K562 (cell line): ENCODE data around the gene RNPEPL1. TPM values are rescaled to one million over a fixed set of nuclear protein-coding genes. Genes with fewer than 3 reads are reported as not detected.

Experiments used
- ATAC-seq: fragments of 200-7000 bp; cut with Tn5 transposase; 3 replicates; pipeline ENCODE4 v1.9.1; 2020; ENCODE audit warnings: moderate library complexity
- BruUV-seq: library from RNA; stranded (reverse); fragments of 400-500 nt; replicated peaks from 2 replicates; lab custom pipeline; 2021; lab: Mats Ljungman, UMichigan
- CTCF ChIA-PET: fragments of 300-600 bp; formaldehyde crosslinking; extraction: SDS; loops from one replicate; lab custom pipeline; 2021; ENCODE audit warnings: low intra/inter-chr PET ratio; lab: Yijun Ruan, JAX
- POLR2A ChIA-PET: fragments of 300-600, 350-650 bp; sonication (Branson Sonifier 250); formaldehyde crosslinking; extraction: SDS; loops from one replicate; lab custom pipeline; 2021; ENCODE audit warnings: antibody characterized with exemption, inconsistent platforms; lab: Yijun Ruan, JAX
- DNase-seq, 4 experiments: peaks; one replicate each; pipeline versions ENCODE4 v3.0.0 to v3.0.0-alpha.2; 2011 to 2018; ENCODE audit warnings: low spot score in 3 of 4, mixed read lengths in 3 of 4; ENCODE audit errors: extremely low read depth in 1 of 4
- FAIRE-seq: peaks from 2 replicates; lab custom pipeline; 2011; peaks lifted over from hg19 to GRCh38; lab: Jason Lieb, UNC
- H2AFZ ChIP-seq: 2 replicates; pipeline ENCODE4 v1.6.0; 2011; ENCODE audit warnings: low read depth, low read length, control low read depth, inconsistent platforms
- H3K27ac ChIP-seq: fragments of 200-600 bp; 3 replicates; pipeline ENCODE4 v1.8.0; 2011; ENCODE audit warnings: low read depth, mild to moderate bottlenecking, control low read depth, inconsistent platforms, low read length, moderate library complexity, mixed read lengths; ENCODE audit errors: extremely low read depth
- H3K27me3 ChIP-seq, 2 experiments: fragments of 300-600 bp in 1 of 2; 2 replicates in 1 of 2; 3 replicates in 1 of 2; pipeline versions ENCODE4 v1.6.0 to v1.8.0; 2011; ENCODE audit warnings: inconsistent platforms in 2 of 2, low read length in 2 of 2, mild to moderate bottlenecking in 1 of 2, mixed read lengths in 1 of 2, moderate library complexity in 1 of 2; ENCODE audit not compliant: control insufficient read depth in 2 of 2, insufficient read depth in 2 of 2
- H3K36me3 ChIP-seq: fragments of 300-600 bp; 3 replicates; pipeline ENCODE4 v1.8.0; 2011; ENCODE audit warnings: mild to moderate bottlenecking, low read length, inconsistent platforms; ENCODE audit not compliant: control insufficient read depth, insufficient read depth
- H3K4me1 ChIP-seq, 2 experiments: fragments of 200-600 bp in 1 of 2; replicated peaks in 1 of 2; 2 replicates in 1 of 2; 3 replicates in 1 of 2; pipeline versions ENCODE4 v1.5.1 to v1.8.0; 2011; ENCODE audit warnings: inconsistent platforms in 2 of 2, low read length in 2 of 2, mild to moderate bottlenecking in 1 of 2, mixed read lengths in 1 of 2, moderate library complexity in 1 of 2; ENCODE audit not compliant: control insufficient read depth in 2 of 2, insufficient read depth in 2 of 2
- H3K4me2 ChIP-seq: 2 replicates; pipeline ENCODE4 v1.6.1; 2011; ENCODE audit warnings: low read length, control low read depth, inconsistent platforms, mixed read lengths; ENCODE audit not compliant: insufficient read depth
- H3K4me3 ChIP-seq: fragments of 200-600 bp; sonication (generic), shearing (Covaris generic); 2 replicates; pipeline ENCODE4 v1.5.1; 2016; ENCODE audit warnings: control low read depth, inconsistent platforms
- H3K79me2 ChIP-seq: fragments of 200-600 bp; 3 replicates; pipeline ENCODE4 v1.8.0; 2011; ENCODE audit warnings: low read length, inconsistent platforms; ENCODE audit not compliant: control insufficient read depth, insufficient read depth
- H3K9ac ChIP-seq, 2 experiments: 2 replicates each; pipeline versions ENCODE4 v1.6.0 to v1.6.1; 2011; ENCODE audit warnings: low read depth in 2 of 2, low read length in 2 of 2, control low read depth in 1 of 2, inconsistent platforms in 1 of 2, mild to moderate bottlenecking in 1 of 2, mixed read lengths in 1 of 2; ENCODE audit not compliant: insufficient read depth in 1 of 2
- H3K9me1 ChIP-seq: one replicate; pipeline ENCODE4 v1.6.0; 2011; ENCODE audit warnings: inconsistent platforms, mild to moderate bottlenecking, low read length, moderate library complexity; ENCODE audit not compliant: control insufficient read depth, insufficient read depth
- H3K9me3 ChIP-seq: replicated peaks from 2 replicates; pipeline ENCODE4 v1.5.1; 2011; ENCODE audit warnings: low read depth, low read length, inconsistent platforms; ENCODE audit not compliant: control insufficient read depth, insufficient read depth
- H4K20me1 ChIP-seq: replicated peaks from 2 replicates; pipeline ENCODE4 v1.6.1; 2011; ENCODE audit warnings: low read length, inconsistent platforms, mixed read lengths; ENCODE audit not compliant: control insufficient read depth, insufficient read depth
- ADNP ChIP-seq: fragments of 200-800 bp; sonication (Bioruptor generic); IDR thresholded peaks from 2 replicates; pipeline ENCODE4 v1.6.1; 2016; ENCODE audit warnings: missing genetic modification characterization, missing compliant biosample characterization
- ARHGAP35 ChIP-seq: fragments of 450-650 bp; IDR thresholded peaks from 2 replicates; pipeline ENCODE4 v1.6.1; 2018; ENCODE audit not compliant: partially characterized antibody
- ELF4 ChIP-seq: fragments of 450-650 bp; formaldehyde crosslinking; IDR thresholded peaks from 2 replicates; pipeline ENCODE4 v1.4.0; 2022; ENCODE audit warnings: missing genetic modification characterization
- ETV6 ChIP-seq, 3 experiments: fragments of 150-350 bp in 1 of 3; sonication (generic) in 1 of 3; formaldehyde crosslinking in 1 of 3; IDR thresholded peaks; 2 replicates each; pipeline versions ENCODE4 v1.6.1 to v1.8.0; 2014 to 2022; ENCODE audit warnings: borderline replicate concordance in 2 of 3, low read depth in 2 of 3, antibody characterized with exemption in 1 of 3, low read length in 1 of 3, mild to moderate bottlenecking in 1 of 3, missing genetic modification reagents in 1 of 3
- HMBOX1 ChIP-seq: sonication (generic); IDR thresholded peaks from 2 replicates; pipeline ENCODE4 v1.6.1; 2016
- HMG20A ChIP-seq: fragments of 450-650 bp; formaldehyde crosslinking; conservative IDR thresholded peaks from 2 replicates; pipeline ENCODE4 v1.4.0; 2020; ENCODE audit warnings: mild to moderate bottlenecking, mixed read lengths
- MXD1 ChIP-seq: fragments of 250-450 bp; sonication (Bioruptor Pico); IDR thresholded peaks from 2 replicates; pipeline ENCODE4 v1.8.0; 2021; ENCODE audit warnings: borderline replicate concordance, mild to moderate bottlenecking, moderate library complexity; ENCODE audit not compliant: poor library complexity, severe bottlenecking
- PCBP2 ChIP-seq: fragments of 200-400 bp; formaldehyde crosslinking; IDR thresholded peaks from 2 replicates; pipeline ENCODE4 v1.6.1; 2018; ENCODE audit warnings: low read length, low read depth, mild to moderate bottlenecking, moderate library complexity; ENCODE audit not compliant: poor library complexity, severe bottlenecking
- PTBP1 ChIP-seq: fragments of 200-400 bp; formaldehyde crosslinking; IDR thresholded peaks from 2 replicates; pipeline ENCODE4 v1.6.1; 2017; ENCODE audit warnings: low read depth, low read length
- SMAD3 ChIP-seq: fragments of 450-650 bp; formaldehyde crosslinking; conservative IDR thresholded peaks from 2 replicates; pipeline ENCODE4 v1.4.0; 2020; ENCODE audit warnings: mild to moderate bottlenecking
- SMC3 ChIP-seq: conservative IDR thresholded peaks from 2 replicates; pipeline ENCODE4 v1.6.1; 2011; ENCODE audit warnings: low read depth, low read length, improper control_type of control experiment; ENCODE audit not compliant: insufficient read depth
- SRSF3 ChIP-seq: fragments of 200-400 bp; formaldehyde crosslinking; IDR thresholded peaks from 2 replicates; pipeline ENCODE4 v1.6.1; 2016; ENCODE audit warnings: mild to moderate bottlenecking, low read length, moderate library complexity; ENCODE audit not compliant: insufficient read depth
- TCFL5 ChIP-seq: fragments of 250-450 bp; sonication (Bioruptor Pico); conservative IDR thresholded peaks from 2 replicates; pipeline ENCODE4 v1.6.1; 2021; ENCODE audit warnings: mild to moderate bottlenecking, moderate library complexity, matching md5 sums
- ZC3H4 ChIP-seq: sonication (generic); formaldehyde crosslinking; IDR thresholded peaks from 2 replicates; pipeline ENCODE4 v1.9.0; 2021; ENCODE audit warnings: missing genetic modification reagents, borderline replicate concordance
- ZFP30 ChIP-seq: fragments of 250-450 bp; sonication (Bioruptor Pico); IDR thresholded peaks from 2 replicates; pipeline ENCODE4 v1.8.0; 2022; ENCODE audit warnings: moderate library complexity, mild to moderate bottlenecking, inconsistent platforms, borderline replicate concordance
- ZHX1 ChIP-seq: fragments of 150-350 bp; conservative IDR thresholded peaks from 2 replicates; pipeline ENCODE4 v1.6.1; 2014; ENCODE audit warnings: low read length
- ZKSCAN8 ChIP-seq: fragments of 200-800 bp; sonication (Bioruptor generic); IDR thresholded peaks from 2 replicates; pipeline ENCODE4 v1.6.1; 2016; ENCODE audit warnings: missing genetic modification characterization, missing compliant biosample characterization
- ZNF224 ChIP-seq: sonication (generic); formaldehyde crosslinking; IDR thresholded peaks from 2 replicates; pipeline ENCODE4 v1.8.0; 2022; ENCODE audit warnings: mild to moderate bottlenecking, missing genetic modification reagents
- ZNF507 ChIP-seq: conservative IDR thresholded peaks from 2 replicates; pipeline ENCODE4 v1.6.1; 2017; ENCODE audit warnings: missing genetic modification characterization, missing compliant biosample characterization
- WGBS: fragments of 100-300 bp; shearing (Covaris generic); methylation state at CpG from one replicate; pipeline ENCODE4 v1.1.6; 2016; ENCODE audit warnings: low coverage, mixed read lengths; ENCODE audit not compliant: insufficient coverage; ENCODE audit errors: missing lambda C conversion rate; 5-methylcytosine and 5-hydroxymethylcytosine counted together
- in situ Hi-C: fragments of 300-500 bp; cut with MboI; formaldehyde crosslinking; loops from 4 replicates; pipeline ENCODE4 v1.15.0; 2018; ENCODE audit warnings: inconsistent platforms, mixed read lengths
- intact Hi-C: fragments of 100-400 bp; cut with micrococcal nuclease; formaldehyde crosslinking; loops from 2 replicates; pipeline ENCODE4 v1.14.2; 2022
- polyA plus RNA-seq, 8 experiments: library from polyadenylated mRNA; depleted of rRNA in 4 of 8; stranded (reverse) in 5 of 8; unstranded in 3 of 8; fragments of >200 nt; fragmentation: Nextera tagmentation in 2 of 8; fragmentation: Illumina TruSeq in 1 of 8; extraction: Ambion mirVana in 2 of 8; extraction: Trizol in 1 of 8; gene quantifications; 2 replicates each; pipeline versions ENCODE4 v1.2.1 to v1.2.3, GENCODE V29; 2011 to 2014; ENCODE audit warnings: inconsistent platforms in 1 of 8, missing spikeins in 1 of 8
- total RNA-seq, 7 experiments: library from RNA; depleted of rRNA in 6 of 7; stranded (reverse); fragments of >200 nt in 6 of 7; fragmentation: Illumina TruSeq in 2 of 7; extraction: Trizol in 2 of 7; gene quantifications; 2 replicates each; pipeline versions ENCODE4 v1.2.1 to v1.2.3, GENCODE V29; 2011 to 2021; ENCODE audit warnings: low replicate concordance in 1 of 7

RNPEPL1 gene
- total and polyA plus RNA-seq, 9 of the 15 experiments (the other 6 are each of a cell fraction or from before 2014, with no cell fraction given): 0.07 to 38.7 (median 5.6) TPM

GRCh38 chr2:240525802-240526201 lies 42.5 kb upstream of the RNPEPL1 start:
- POLR2A ChIA-PET: no interaction called here
- Histone ChIP-seq H3K27me3 (no peaks in the 10 kb centered on the region), H3K4me1 (no peaks in the 10 kb centered on the region; a peak in 1 of 5 replicates), H3K36me3 (peaks cover 48% of the 10 kb centered on the region; the same call in 2 of the 3 replicates), H3K4me3 (no peak overlapping the region), H4K20me1 (no peaks in the 10 kb centered on the region), H3K9me1 (no peaks in the 10 kb centered on the region), H3K9ac (no peak overlapping the region), H3K79me2 (no peaks in the 10 kb centered on the region), H3K9me3 (peaks cover 18% of the 10 kb centered on the region), H2AFZ (no peak overlapping the region), H3K27ac (no peak overlapping the region), H3K4me2 (no peak overlapping the region)
- in situ Hi-C loops (no loop called here), intact Hi-C loops (no loop called here)
- TF ChIP-seq PTBP1: no peak
- TF ChIP-seq ZKSCAN8: no peak
- no peak for TF ChIP-seq SRSF3
- no peak for TF ChIP-seq ELF4
- TF ChIP-seq SMC3: no peak
- no peak for TF ChIP-seq TCFL5 (CRISPR knock-in tag)
- TF ChIP-seq MXD1 (CRISPR knock-in tag): no peak
- TF ChIP-seq ZNF224 (CRISPR knock-in tag): no peak
- TF ChIP-seq ZNF507 (tag): no peak
- no peak for TF ChIP-seq HMG20A
- TF ChIP-seq SMAD3: no peak
- TF ChIP-seq ZC3H4 (CRISPR knock-in tag): no peak
- no peak for TF ChIP-seq ADNP (tag)
- no peak for TF ChIP-seq ARHGAP35
- TF ChIP-seq HMBOX1: no peak
- TF ChIP-seq ZHX1: no peak
- no peak for TF ChIP-seq ZFP30 (CRISPR knock-in tag)
- no peak for TF ChIP-seq PCBP2
- TF ChIP-seq ETV6 (IDR thresholded peaks at IDR 0.05; ENCODE audit: borderline replicate concordance in 1 of 2, low read depth in 2 of 2, low read length in 1 of 2): no peak
- TF ChIP-seq ETV6 (CRISPR knock-in tag; IDR thresholded peaks at IDR 0.05; ENCODE audit: borderline replicate concordance): no peak
- FAIRE-seq: no peak
- CTCF ChIA-PET: no interaction called here
- no peak for DNase-seq
- ATAC-seq: no peak
- 97% methylated on average over 5 of the region's 6 CpGs for WGBS
- no TSS peak for BruUV-seq
